GM18520 (cell line): ENCODE measurements around the gene LRRC74B.
"Not testable (repeated sequence)": the region's sequence is repeated elsewhere in the genome, so short reads cannot be mapped to it uniquely, and the experiment has no call there.

Source experiments
- ATAC-seq: cut with Tn5 transposase; IDR thresholded peaks from one replicate; pipeline ENCODE4 v1.9.1; 2021; ENCODE audit not compliant: unreplicated experiment

The LRRC74B gene

DNA sequence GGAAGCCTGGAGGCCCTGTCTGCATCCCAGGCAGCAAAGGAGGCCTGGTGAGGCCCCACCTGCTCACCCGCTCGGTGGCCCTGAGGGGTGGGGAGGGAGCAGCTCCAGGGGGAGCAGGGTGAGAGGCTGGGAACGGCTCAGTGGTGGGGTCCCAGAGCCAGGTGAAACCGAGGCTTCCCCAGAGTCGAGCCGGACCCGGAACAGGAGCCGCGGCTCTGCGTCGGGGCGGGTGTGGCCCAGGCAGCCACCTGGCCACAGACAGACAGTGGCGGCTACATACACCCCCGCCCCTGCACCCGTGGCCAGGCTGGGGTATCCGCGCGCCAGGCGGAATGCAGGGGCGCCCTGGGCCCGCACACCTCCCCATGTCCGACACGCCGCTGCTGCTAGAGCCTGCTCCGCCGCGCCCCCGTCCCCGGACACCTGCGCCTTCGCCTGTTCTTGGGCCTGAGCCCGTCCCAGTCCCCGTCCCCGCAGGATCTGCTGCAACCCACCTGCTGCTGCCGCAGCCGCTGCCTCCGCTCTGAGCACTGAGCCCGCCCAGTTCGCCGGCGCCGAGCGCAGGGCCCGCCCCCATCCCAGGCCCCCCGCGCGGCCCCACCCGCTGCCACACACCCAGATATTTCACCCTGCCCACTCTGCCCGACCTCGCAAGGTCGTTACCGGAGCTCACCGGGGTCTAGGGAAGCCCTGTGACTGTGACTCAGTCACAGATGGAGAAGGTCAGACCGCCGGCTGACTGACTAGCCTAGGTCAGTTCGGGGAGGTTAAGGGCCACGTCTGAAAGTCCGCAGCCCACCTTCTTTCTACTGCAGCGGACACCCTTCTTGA lies 13.5 kb upstream of the LRRC74B start, which contains the start of gene SLC7A4:
Gene SLC7A4 (minus strand): TSS at position 525 of the 831 bp plus-strand sequence. CDS start 749 bp downstream, outside the sequence.
- no peak for ATAC-seq

GRCh38 chr22:21032868-21033688 lies 12.7 kb upstream of the LRRC74B start:
- ATAC-seq: no peak

GRCh38 chr22:21033895-21034294 lies 11.9 kb upstream of the LRRC74B start:
- ATAC-seq: no peak

DNA sequence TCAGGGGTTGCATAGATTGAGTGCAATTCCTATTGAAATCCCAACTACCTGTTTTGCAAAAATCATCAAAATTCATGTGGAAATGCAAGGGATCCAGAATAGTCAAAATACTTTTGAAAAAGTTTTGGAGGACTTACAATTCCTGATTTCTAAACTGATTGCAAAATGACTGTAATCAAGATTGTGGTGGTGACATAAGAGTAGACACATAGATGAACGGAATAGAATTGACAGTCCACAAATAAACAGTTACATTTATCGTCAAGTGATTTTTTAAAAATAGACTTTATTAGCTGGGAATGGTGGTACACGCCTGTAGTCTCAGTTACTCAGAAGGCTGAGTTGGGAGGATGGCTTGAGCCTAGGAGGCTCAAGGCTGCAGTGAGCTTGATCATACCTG lies 10.8 kb upstream of the LRRC74B start:
- no peak for ATAC-seq

GRCh38 chr22:21038405-21038804 lies 7.3 kb upstream of the LRRC74B start:
- ATAC-seq: no peak

DNA sequence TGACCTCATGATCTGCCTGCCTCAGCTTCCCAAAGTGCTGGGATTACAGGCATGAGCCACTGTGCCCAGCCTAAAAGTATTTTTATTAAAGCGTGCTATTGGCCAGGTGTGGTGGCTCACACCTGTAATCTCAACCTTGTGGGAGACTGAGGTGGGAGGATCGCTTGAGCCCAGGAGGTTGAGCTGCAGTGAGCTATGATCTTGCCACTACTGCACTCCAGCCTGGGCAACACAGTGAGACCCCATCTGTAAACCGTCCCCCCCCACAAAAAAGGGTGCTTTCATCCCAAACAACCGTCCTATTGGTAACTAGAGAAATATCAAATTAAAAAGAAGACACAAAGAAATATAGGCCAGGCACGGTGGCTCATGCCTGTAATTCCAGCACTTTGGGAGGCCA lies 6.6 kb upstream of the LRRC74B start:
- not testable (repeated sequence) for ATAC-seq

DNA sequence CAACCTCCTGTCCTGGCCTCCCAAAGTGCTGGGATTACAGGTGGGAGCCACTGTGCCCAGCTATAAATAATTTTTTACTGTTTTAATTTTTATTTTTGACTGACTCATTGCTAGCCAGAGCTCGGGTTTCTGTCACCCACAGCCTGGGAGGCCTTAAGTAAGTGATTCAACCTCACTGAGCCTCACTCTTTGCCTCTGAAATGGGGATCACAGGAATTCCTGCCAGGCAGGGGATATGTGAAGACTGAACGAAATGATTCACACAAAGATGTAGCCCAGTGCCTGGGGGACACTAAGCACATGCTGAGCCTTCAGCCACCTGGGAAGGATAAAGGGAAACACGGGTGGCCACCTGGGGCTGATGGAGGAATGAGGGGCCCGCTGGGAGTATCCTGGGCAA lies 3.8 kb upstream of the LRRC74B start:
- no peak for ATAC-seq

GRCh38 chr22:21042978-21043859 lies 2.5 kb upstream of the LRRC74B start:
- ATAC-seq: no peak

DNA sequence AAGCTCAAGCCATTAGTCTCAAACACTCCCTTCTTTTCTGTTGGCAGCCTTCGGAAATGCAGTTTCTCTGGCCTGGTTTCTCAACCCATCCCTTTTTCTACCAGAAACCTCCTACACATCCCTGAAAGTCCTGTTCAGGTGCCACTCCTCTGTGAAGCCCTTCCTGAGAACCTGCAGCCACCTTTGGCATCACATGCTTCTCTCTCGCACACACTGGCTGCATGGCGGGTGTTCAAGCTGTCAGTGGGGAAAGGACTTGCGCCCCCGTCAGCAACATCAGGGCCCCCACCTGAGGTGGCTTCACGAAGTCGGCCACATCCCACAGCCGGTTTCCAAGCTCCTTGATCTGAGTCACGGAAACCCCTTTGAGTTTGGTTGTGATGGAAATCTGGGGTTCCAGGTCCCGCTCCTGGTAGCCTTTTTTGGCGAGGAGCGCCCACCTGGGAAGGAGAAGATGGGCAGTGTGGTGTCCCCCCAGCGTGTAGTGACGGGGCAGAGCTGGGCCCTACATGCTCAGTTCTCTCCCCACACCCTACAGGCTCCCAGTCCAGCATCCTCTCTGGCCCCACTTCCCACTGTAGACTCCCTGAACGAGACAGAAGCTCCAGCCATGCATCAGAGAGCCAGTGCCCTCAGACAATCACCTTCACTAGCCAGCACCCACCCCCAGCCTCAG lies 1.7 kb upstream of the LRRC74B start:
- no peak for ATAC-seq

GRCh38 chr22:21044931-21045584 lies 688 bp upstream of the LRRC74B start:
- ATAC-seq: no peak

DNA sequence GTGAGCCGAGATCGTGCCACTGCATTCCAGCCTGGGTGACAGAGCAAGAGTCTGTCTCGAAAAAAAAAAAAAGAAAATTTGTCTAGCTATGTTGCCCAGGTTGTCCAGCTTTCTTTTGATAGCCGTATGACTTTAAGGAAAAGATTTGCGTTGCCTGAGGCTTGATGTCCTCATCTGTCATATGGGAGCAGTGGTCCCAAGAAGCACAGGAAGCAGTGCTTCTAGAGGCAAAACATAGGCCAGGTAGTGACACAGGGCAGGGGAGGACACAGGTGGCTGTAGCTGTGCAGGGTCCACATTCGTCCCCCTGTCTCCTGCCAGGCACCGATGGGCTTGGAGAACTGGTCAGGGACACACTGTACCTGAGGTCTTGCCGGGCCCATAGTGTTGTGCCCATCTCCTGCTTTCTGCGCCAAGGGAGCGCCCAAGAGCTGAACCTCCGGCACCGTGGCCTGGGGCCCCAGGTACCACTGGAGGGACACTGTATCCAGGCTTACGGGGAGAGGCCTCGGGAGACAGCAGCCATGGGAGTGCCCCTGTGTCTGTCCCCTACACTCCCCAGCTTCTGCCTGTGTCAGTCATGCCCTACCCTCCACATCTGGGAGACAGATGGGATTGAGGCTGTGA lies 1.4 kb downstream of the LRRC74B start:
- no peak for ATAC-seq

GRCh38 chr22:21047730-21048129 lies 2.0 kb downstream of the LRRC74B start:
- no peak for ATAC-seq

DNA sequence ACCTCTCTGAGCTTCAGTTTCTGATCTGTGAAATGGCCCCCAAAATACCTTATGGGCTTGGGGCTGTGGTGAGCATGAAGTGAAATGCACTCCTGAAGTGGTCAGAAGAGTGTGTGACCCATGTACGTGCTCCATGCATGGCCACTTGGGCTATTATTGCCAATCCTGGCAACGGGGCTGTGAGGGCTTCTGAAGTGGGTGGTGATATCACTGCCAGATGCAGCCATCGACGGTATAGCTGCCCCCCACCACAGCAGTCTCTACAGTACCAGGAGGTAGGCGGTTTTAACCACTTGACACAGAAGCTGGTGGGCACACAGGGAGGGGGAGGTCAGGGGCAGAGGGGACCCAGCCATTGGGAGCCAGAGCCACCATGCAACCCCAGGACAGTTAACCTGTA lies 2.7 kb downstream of the LRRC74B start:
- ATAC-seq: not testable (repeated sequence)

GRCh38 chr22:21048965-21049364 lies 3.2 kb downstream of the LRRC74B start:
- ATAC-seq: not testable (repeated sequence)

GRCh38 chr22:21051145-21051830 lies 5.5 kb downstream of the LRRC74B start:
- ATAC-seq: no peak

- no peak for ATAC-seq
These were observed 6.2 kb downstream of the LRRC74B start for GRCh38 chr22:21051831-21052400.

DNA sequence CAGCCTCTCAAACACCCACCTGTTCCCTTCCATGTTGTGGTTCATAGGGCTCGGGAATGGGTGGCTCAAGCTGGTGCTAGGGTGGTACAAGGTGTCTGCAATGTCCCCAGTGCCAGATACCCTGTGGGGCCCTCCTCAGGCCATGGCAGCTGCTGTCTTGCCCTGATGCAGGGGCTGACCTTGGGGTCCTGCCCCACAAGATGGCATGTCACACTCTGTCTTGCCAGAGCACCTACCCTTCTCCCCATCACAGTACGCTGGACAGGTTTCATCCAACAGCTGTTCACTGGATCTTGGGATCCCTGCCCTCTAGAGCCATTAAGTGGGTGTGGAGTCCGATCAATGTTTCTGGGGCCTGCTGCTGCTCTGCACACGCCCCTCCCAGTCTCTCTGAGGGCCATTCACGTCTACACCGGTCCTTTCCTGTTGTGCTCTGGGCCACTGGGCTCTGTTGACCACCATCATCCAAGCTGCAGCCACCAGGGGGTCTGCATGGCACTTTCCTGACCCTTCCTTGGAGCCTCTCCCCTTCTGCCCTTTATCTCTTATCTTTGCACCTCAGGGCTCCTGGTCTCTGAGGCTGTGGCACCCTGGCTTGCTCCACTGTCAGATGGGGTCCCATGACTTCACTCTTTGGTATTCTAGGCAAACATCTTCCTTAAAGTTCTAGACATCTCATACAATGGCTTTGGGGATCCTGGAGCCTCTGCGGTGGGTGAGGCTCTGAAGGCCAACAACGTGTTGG lies 7.1 kb downstream of the LRRC74B start:
- ATAC-seq: no peak
